Ureter (tissue), 1 donor: Measurements from ENCODE around the gene STMND1. TPM values are rescaled to one million over a fixed set of nuclear protein-coding genes. Genes with fewer than 3 reads are reported as not detected.

Experiments
- DNase-seq: peaks from one replicate; pipeline ENCODE4 v3.0.0-alpha.2; 2020; ENCODE audit warnings: low spot score
- total RNA-seq: library from RNA; stranded (reverse); gene quantifications from one replicate; pipeline ENCODE4 v1.2.4, GENCODE V29; 2023
- donor health status: DM: yes; HTN: yes; CAD: no.

The STMND1 gene
- total RNA-seq, 1 donor from 2014 or later: not detected

GRCh38 chr6:17098538-17098937 is 3.3 kb upstream of the STMND1 start:
- no peak for DNase-seq

GRCh38 chr6:17099401-17100059 is 2.3 kb upstream of the STMND1 start:
- no peak for DNase-seq

GRCh38 chr6:17100806-17101205 is 1.0 kb upstream of the STMND1 start:
- no peak for DNase-seq

GRCh38 chr6:17102258-17102870 is 514 bp downstream of the STMND1 start:
- no peak for DNase-seq

- no peak for DNase-seq
These were observed 1.9 kb downstream of the STMND1 start for GRCh38 chr6:17103715-17104114.

GRCh38 chr6:17107863-17108262 is 6.0 kb downstream of the STMND1 start:
- no peak for DNase-seq

- no peak for DNase-seq
These were observed 13.6 kb downstream of the STMND1 start for GRCh38 chr6:17115251-17116116.

- DNase-seq: no peak
These were observed 14.2 kb downstream of the STMND1 start for GRCh38 chr6:17116117-17116440.

GRCh38 chr6:17120019-17120418 is 18.2 kb downstream of the STMND1 start:
- DNase-seq: no peak

GRCh38 chr6:17125407-17125806 is 23.6 kb downstream of the STMND1 start:
- no peak for DNase-seq

- DNase-seq: no peak
These were observed 28.9 kb downstream of the STMND1 start for GRCh38 chr6:17130786-17131185.

GRCh38 chr6:17132967-17133366 is 31.1 kb downstream of the STMND1 start:
- DNase-seq: no peak

- DNase-seq: no peak
These were observed 36.2 kb downstream of the STMND1 start for GRCh38 chr6:17138033-17138432.

- no peak for DNase-seq
These were observed 42.2 kb downstream of the STMND1 start for GRCh38 chr6:17144016-17144415.

GRCh38 chr6:17149571-17149970 is 47.7 kb downstream of the STMND1 start:
- DNase-seq: no peak

GRCh38 chr6:17150096-17150495 is 48.2 kb downstream of the STMND1 start:
- DNase-seq: no peak

- DNase-seq: no peak
These were observed 50.0 kb downstream of the STMND1 start for GRCh38 chr6:17151888-17152287.

- DNase-seq: no peak
These were observed 50.9 kb downstream of the STMND1 start for GRCh38 chr6:17152703-17153102.

GRCh38 chr6:17156112-17156921 is 54.5 kb downstream of the STMND1 start:
- DNase-seq: peak; percentile 66

GRCh38 chr6:17156966-17157365 is 55.1 kb downstream of the STMND1 start:
- DNase-seq: no peak

- no peak for DNase-seq
These were observed 55.8 kb downstream of the STMND1 start for GRCh38 chr6:17157617-17158016.

- DNase-seq: no peak
These were observed 57.4 kb downstream of the STMND1 start for GRCh38 chr6:17159240-17159639.
